Tibial nerve (tissue), 4 donors: Measurements from ENCODE around the gene STRA8. TPM values are rescaled to one million over a fixed set of nuclear protein-coding genes. Genes with fewer than 3 reads are reported as not detected.
"Not testable (repeated sequence)": the region's sequence is repeated elsewhere in the genome, so short reads cannot be mapped to it uniquely, and the experiment has no call there.

Experiments
- DNase-seq, 2 donors: peaks; one replicate each; pipeline ENCODE4 v3.0.0-alpha.2; 2019; ENCODE audit warnings: low spot score in 2 of 2
- H3K27ac ChIP-seq, 4 donors: fragments of 200-600 bp; sonication (generic) in 3 of 4; one replicate each; pipeline ENCODE4 v1.5.1; 2017 to 2019; ENCODE audit warnings: mild to moderate bottlenecking in 1 of 4
- H3K27me3 ChIP-seq, 2 donors: fragments of 200-600 bp; sonication (generic) in 1 of 2; one replicate each; pipeline versions ENCODE4 v1.5.1 to v1.6.0; 2017 to 2019
- H3K36me3 ChIP-seq, 3 donors: fragments of 200-600 bp; sonication (generic); one replicate each; pipeline ENCODE4 v1.5.1; 2018 to 2019
- H3K4me1 ChIP-seq, 4 donors: fragments of 200-600 bp; sonication (generic) in 3 of 4; one replicate each; pipeline ENCODE4 v1.5.1; 2017 to 2019
- H3K4me3 ChIP-seq, 4 donors: fragments of 200-600 bp; sonication (generic) in 3 of 4; one replicate each; pipeline ENCODE4 v1.5.1; 2017 to 2019; ENCODE audit warnings: mild to moderate bottlenecking in 1 of 4, moderate library complexity in 1 of 4
- H3K9me3 ChIP-seq, 4 donors: fragments of 200-600 bp; sonication (generic) in 3 of 4; one replicate each; pipeline ENCODE4 v1.5.1; 2017 to 2019
- EP300 ChIP-seq, 2 donors: sonication (generic); formaldehyde crosslinking; IDR thresholded peaks; one replicate each; pipeline ENCODE4 v1.6.1; 2017; ENCODE audit warnings: antibody characterized with exemption in 2 of 2, mild to moderate bottlenecking in 1 of 2
- POLR2A ChIP-seq, 2 donors: fragments of 450-650 bp; IDR thresholded peaks; one replicate each; pipeline ENCODE4 v1.6.1; 2017; ENCODE audit warnings: antibody characterized with exemption in 2 of 2, mild to moderate bottlenecking in 2 of 2, moderate library complexity in 2 of 2
- WGBS, 2 donors: methylation state at CpG; one replicate each; pipeline ENCODE4 v1.1.5; 2018; 5-methylcytosine and 5-hydroxymethylcytosine counted together
- total RNA-seq, 4 donors: library from RNA; depleted of rRNA; stranded (reverse); fragments of >200 nt; gene quantifications; one replicate each; pipeline ENCODE4 v1.1.0, GENCODE V29; 2016
- TF ChIP-seq, protein P1 (sequence below), 5 experiments: fragments of 200-600 bp in 3 of 5; fragments of 450-650 bp in 2 of 5; sonication (generic) in 3 of 5; IDR thresholded peaks; one replicate each; pipeline ENCODE4 v1.5.1; 2016 to 2019; ENCODE audit warnings: antibody characterized with exemption in 5 of 5, mild to moderate bottlenecking in 3 of 5, moderate library complexity in 2 of 5

The STRA8 gene
- total RNA-seq, 4 donors from 2014 or later: not detected

DNA sequence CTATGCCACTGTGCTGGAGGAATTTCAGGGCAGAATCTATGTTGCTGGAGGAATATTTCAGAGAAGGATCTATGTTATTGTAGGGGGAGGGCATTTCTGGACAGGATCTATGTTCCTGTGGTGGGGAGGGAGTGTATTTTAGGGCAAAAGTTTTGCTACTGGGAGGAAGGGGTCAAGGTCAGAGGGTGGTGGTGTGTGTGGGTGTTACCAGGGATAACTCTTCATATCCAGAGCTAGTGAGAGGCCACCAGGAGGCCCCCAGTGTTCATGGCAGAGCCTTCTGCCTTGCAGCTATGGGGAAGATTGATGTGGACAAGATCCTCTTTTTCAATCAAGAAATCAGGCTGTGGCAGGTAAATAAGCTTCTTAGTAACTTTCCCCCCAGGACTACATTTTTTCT is 2.0 kb upstream of the STRA8 start:
- H3K4me3 ChIP-seq: no peak overlapping the region
- no peaks in the 10 kb centered on the region for H3K9me3 ChIP-seq
- no peak for DNase-seq
- H3K27me3 ChIP-seq: no peaks in the 10 kb centered on the region
- no peaks in the 10 kb centered on the region for H3K36me3 ChIP-seq
- TF ChIP-seq EP300 (IDR thresholded peaks at IDR 0.05) (no peak), POLR2A (IDR thresholded peaks at IDR 0.05) (no peak)
- TF ChIP-seq, protein P1, sequence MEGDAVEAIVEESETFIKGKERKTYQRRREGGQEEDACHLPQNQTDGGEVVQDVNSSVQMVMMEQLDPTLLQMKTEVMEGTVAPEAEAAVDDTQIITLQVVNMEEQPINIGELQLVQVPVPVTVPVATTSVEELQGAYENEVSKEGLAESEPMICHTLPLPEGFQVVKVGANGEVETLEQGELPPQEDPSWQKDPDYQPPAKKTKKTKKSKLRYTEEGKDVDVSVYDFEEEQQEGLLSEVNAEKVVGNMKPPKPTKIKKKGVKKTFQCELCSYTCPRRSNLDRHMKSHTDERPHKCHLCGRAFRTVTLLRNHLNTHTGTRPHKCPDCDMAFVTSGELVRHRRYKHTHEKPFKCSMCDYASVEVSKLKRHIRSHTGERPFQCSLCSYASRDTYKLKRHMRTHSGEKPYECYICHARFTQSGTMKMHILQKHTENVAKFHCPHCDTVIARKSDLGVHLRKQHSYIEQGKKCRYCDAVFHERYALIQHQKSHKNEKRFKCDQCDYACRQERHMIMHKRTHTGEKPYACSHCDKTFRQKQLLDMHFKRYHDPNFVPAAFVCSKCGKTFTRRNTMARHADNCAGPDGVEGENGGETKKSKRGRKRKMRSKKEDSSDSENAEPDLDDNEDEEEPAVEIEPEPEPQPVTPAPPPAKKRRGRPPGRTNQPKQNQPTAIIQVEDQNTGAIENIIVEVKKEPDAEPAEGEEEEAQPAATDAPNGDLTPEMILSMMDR (IDR thresholded peaks at IDR 0.05): no peak
- no peak overlapping the region for H3K27ac ChIP-seq
- no peaks in the 10 kb centered on the region for H3K4me1 ChIP-seq

DNA sequence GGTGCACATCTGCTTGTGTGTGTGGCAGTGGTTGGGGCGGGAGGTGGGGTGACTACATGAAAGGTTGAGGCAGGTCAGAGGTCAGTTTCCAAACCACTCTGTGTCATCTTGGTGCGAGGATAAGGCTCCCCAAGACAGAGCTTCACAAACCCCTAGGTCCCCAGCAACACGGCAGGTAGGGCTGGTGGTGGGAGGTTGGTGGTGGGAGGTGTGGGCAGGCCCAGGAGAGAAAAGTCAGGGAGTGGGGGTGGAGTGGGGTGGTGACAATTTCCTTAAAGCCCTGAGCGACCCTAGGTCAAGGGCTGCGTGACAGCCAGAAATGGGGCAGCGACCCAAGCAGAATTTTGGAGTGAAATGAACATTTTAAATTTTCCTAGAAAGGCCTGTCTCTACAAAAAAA is 1.6 kb upstream of the STRA8 start:
- Histone ChIP-seq H3K4me3 (no peak overlapping the region), H3K27me3 (no peaks in the 10 kb centered on the region), H3K27ac (no peak overlapping the region), H3K36me3 (no peaks in the 10 kb centered on the region), H3K4me1 (no peaks in the 10 kb centered on the region), H3K9me3 (no peaks in the 10 kb centered on the region)
- TF ChIP-seq EP300 (IDR thresholded peaks at IDR 0.05) (no peak), POLR2A (IDR thresholded peaks at IDR 0.05) (no peak)
- TF ChIP-seq, protein P1 (IDR thresholded peaks at IDR 0.05): no peak
- 92 to 96% methylated on average over 6 of the region's 6 CpGs for WGBS, 2 donors
- DNase-seq: no peak

DNA sequence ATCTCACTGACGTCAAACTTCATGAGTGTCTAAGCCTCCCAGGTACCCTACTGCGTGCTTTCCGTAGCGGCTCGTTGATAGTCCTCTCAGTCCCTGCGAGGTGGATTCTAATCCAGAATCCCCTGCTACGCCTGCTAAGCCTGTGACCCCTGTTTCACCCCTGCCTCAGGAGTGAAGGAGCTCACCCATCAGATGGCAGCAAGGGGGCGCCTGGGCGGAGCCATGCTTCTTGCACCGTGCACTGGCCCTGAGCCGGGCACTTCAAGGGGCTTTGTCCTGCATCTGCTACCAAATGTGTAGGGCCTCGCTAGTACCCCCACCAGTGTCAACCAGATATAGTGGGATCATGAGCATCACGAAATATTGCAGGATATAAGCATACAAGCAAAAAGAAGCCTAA is 918 bp upstream of the STRA8 start:
- TF ChIP-seq EP300 (IDR thresholded peaks at IDR 0.05) (no peak), POLR2A (IDR thresholded peaks at IDR 0.05) (no peak)
- TF ChIP-seq, protein P1 (IDR thresholded peaks at IDR 0.05): no peak
- Histone ChIP-seq H3K9me3 (no peaks in the 10 kb centered on the region), H3K4me3 (no peak overlapping the region), H3K4me1 (no peaks in the 10 kb centered on the region), H3K36me3 (no peaks in the 10 kb centered on the region), H3K27ac (no peak overlapping the region), H3K27me3 (no peaks in the 10 kb centered on the region)
- DNase-seq: no peak
- 88 to 92% methylated on average over 13 of the region's 13 CpGs for WGBS, 2 donors

DNA sequence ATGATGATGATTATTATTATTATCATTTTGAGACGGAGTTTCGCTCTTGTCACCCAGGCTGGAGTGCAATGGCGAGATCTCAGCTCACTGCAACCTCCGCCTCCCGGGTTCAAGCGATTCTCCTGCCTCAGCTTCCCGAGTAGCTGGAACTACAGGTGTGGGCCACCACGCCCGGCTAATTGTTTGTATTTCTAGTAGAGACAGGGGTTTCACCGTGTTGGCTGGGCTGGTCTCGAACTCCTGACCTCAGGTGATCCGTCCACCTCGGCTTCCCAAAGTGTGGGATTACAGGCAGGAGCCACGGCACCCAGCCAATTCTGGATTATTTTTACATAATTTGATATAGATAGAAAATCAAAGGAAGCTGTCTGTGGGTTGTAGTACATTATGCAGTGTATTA is 457 bp downstream of the STRA8 start:
- not testable (repeated sequence) for H3K36me3 ChIP-seq, H3K9me3 ChIP-seq, H3K27me3 ChIP-seq, H3K4me1 ChIP-seq, H3K4me3 ChIP-seq, H3K27ac ChIP-seq, DNase-seq
- WGBS, 2 donors: 93 to 95% methylated on average over 14 of the region's 14 CpGs

DNA sequence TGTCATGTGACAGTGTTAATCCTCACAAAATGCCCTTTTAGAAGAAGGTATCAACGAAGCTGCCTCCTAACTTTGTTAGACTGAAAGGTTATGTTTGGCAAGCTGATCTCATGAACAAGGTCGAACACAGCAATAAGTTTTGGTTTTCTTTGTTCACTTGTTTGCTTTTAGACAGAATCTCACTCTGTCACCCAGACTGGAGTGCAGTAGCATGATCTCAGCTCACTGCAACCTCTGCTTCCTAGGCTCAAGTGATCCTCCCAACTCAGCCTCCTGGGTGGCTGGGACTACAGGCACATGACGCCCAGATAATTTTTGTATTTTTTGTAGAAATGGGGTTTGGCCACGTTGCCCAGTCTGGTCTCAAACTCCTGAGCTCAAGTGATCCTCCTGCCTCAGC is 1.1 kb downstream of the STRA8 start:
- no peaks in the 10 kb centered on the region for H3K9me3 ChIP-seq
- DNase-seq: no peak
- no peaks in the 10 kb centered on the region for H3K27me3 ChIP-seq
- no peaks in the 10 kb centered on the region for H3K4me1 ChIP-seq
- H3K36me3 ChIP-seq: no peaks in the 10 kb centered on the region
- H3K27ac ChIP-seq: no peak overlapping the region
- no peak for TF ChIP-seq EP300 (IDR thresholded peaks at IDR 0.05)
- TF ChIP-seq, protein P1 (IDR thresholded peaks at IDR 0.05): no peak
- TF ChIP-seq POLR2A (IDR thresholded peaks at IDR 0.05): no peak
- 50 to 57% methylated on average over 4 of the region's 4 CpGs for WGBS, 2 donors
- no peak overlapping the region for H3K4me3 ChIP-seq

DNA sequence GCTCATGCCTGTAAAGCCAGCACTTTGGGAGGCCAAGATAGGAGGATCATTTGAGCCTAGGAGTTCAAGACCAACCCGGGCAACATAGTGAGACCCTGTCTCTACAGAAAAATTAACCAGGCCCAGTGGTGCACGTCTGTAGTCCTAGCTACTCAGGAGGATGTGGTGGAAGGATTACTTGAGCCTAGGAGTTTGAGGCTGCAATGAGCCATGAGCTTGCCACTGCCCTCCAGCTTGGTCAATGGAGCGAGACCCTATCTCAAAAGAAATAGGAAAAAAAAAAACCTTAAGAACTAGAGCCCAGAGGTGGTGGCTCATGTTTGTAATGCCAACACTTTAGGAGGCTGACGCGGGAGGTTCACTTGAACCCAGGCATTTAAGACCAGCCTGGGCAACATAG is 2.2 kb downstream of the STRA8 start:
- Histone ChIP-seq H3K4me1 (no peaks in the 10 kb centered on the region), H3K4me3 (no peak overlapping the region), H3K27ac (no peak overlapping the region), H3K36me3 (no peaks in the 10 kb centered on the region), H3K27me3 (no peaks in the 10 kb centered on the region), H3K9me3 (no peaks in the 10 kb centered on the region)
- 94 to 95% methylated on average over 5 of the region's 5 CpGs for WGBS, 2 donors
- no peak for TF ChIP-seq EP300 (IDR thresholded peaks at IDR 0.05)
- no peak for TF ChIP-seq POLR2A (IDR thresholded peaks at IDR 0.05)
- TF ChIP-seq, protein P1 (IDR thresholded peaks at IDR 0.05): no peak
- DNase-seq: no peak
